H1 (cell line): ENCODE results near the gene PACRGL. TPM values are rescaled to one million over a fixed set of nuclear protein-coding genes. Genes with fewer than 3 reads are reported as not detected.

Experiments used
- CTCF ChIA-PET: fragments of 300-600 bp; sonication (Branson Sonifier 250); formaldehyde crosslinking; loops from one replicate; lab custom pipeline; 2021; ENCODE audit not compliant: partially characterized antibody; lab: Charles Lee
- POLR2A ChIA-PET: fragments of 300-600 bp; sonication (Branson Sonifier 250); formaldehyde crosslinking; loops from one replicate; lab custom pipeline; 2021; ENCODE audit warnings: inconsistent platforms; ENCODE audit not compliant: partially characterized antibody; lab: Charles Lee
- DNase-seq, 2 experiments: peaks; one replicate each; pipeline versions ENCODE4 v3.0.0 to v3.0.0-alpha.2; 2010 to 2022; ENCODE audit warnings: low spot score in 2 of 2, low read depth in 1 of 2, mixed read lengths in 1 of 2
- FAIRE-seq: peaks from 2 replicates; lab custom pipeline; 2011; peaks lifted over from hg19 to GRCh38; lab: Jason Lieb, UNC
- H2AFZ ChIP-seq: 2 replicates; pipeline ENCODE4 v1.8.1; 2012; ENCODE audit warnings: low read length, inconsistent platforms
- H2AK5ac ChIP-seq: 2 replicates; pipeline ENCODE4 v1.6.1; 2013; ENCODE audit warnings: low read depth, low read length
- H2BK120ac ChIP-seq: replicated peaks from 2 replicates; pipeline ENCODE3; 2013; ENCODE audit warnings: low read depth, low read length, inconsistent platforms
- H2BK12ac ChIP-seq: 2 replicates; pipeline ENCODE4 v1.6.1; 2013; ENCODE audit warnings: low read depth, low read length
- H2BK15ac ChIP-seq: 2 replicates; pipeline ENCODE4 v1.6.1; 2013; ENCODE audit warnings: low read length
- H2BK20ac ChIP-seq: 2 replicates; pipeline ENCODE4 v1.6.1; 2013; ENCODE audit warnings: low read length
- H2BK5ac ChIP-seq: 2 replicates; pipeline ENCODE4 v1.6.1; 2013; ENCODE audit warnings: low read depth, low read length
- H3K14ac ChIP-seq: 2 replicates; pipeline ENCODE4 v1.6.1; 2013; ENCODE audit warnings: inconsistent platforms; ENCODE audit not compliant: insufficient read length
- H3K18ac ChIP-seq: 2 replicates; pipeline ENCODE4 v1.6.1; 2013; ENCODE audit warnings: low read length; ENCODE audit errors: extremely low read depth
- H3K23ac ChIP-seq: 2 replicates; pipeline ENCODE4 v1.6.1; 2013; ENCODE audit warnings: inconsistent platforms; ENCODE audit not compliant: insufficient read length
- H3K23me2 ChIP-seq: 2 replicates; pipeline ENCODE4 v1.6.1; 2013; ENCODE audit warnings: low read depth, low read length
- H3K27ac ChIP-seq: 2 replicates; pipeline ENCODE4 v1.6.1; 2011; ENCODE audit warnings: low read depth, low read length, inconsistent platforms
- H3K27me3 ChIP-seq, 4 experiments: replicated peaks in 1 of 4; 1 replicate in 1 of 4; 2 replicates in 3 of 4; pipeline versions ENCODE4 v1.6.1 to v1.8.1; 2011 to 2013; ENCODE audit warnings: low read length in 3 of 4, mild to moderate bottlenecking in 3 of 4, inconsistent platforms in 2 of 4, mixed read lengths in 2 of 4, moderate library complexity in 1 of 4; ENCODE audit not compliant: control insufficient read depth in 3 of 4, insufficient read depth in 3 of 4; ENCODE audit errors: extremely low read depth in 1 of 4
- H3K36me3 ChIP-seq, 4 experiments: 2 replicates each; pipeline versions ENCODE4 v1.6.1 to v1.8.1; 2011 to 2013; ENCODE audit warnings: mild to moderate bottlenecking in 4 of 4, low read length in 3 of 4, moderate library complexity in 2 of 4, control low read depth in 1 of 4, inconsistent platforms in 1 of 4; ENCODE audit not compliant: insufficient read depth in 4 of 4, control insufficient read depth in 2 of 4
- H3K4ac ChIP-seq: replicated peaks from 2 replicates; pipeline ENCODE3; 2013; ENCODE audit warnings: low read length, low read depth, mixed read lengths, inconsistent platforms; ENCODE audit not compliant: insufficient read length
- H3K4me1 ChIP-seq, 4 experiments: replicated peaks in 1 of 4; 1 replicate in 1 of 4; 2 replicates in 3 of 4; pipeline versions ENCODE4 v1.6.1 to v1.8.1; 2011 to 2013; ENCODE audit warnings: low read length in 3 of 4, inconsistent platforms in 2 of 4, mixed read lengths in 1 of 4; ENCODE audit not compliant: insufficient read depth in 4 of 4, control insufficient read depth in 3 of 4
- H3K4me2 ChIP-seq, 2 experiments: 2 replicates each; pipeline versions ENCODE4 v1.6.1 to v1.8.1; 2011 to 2013; ENCODE audit warnings: low read depth in 2 of 2, low read length in 2 of 2, control low read depth in 1 of 2, inconsistent platforms in 1 of 2, mild to moderate bottlenecking in 1 of 2; ENCODE audit not compliant: insufficient read depth in 1 of 2
- H3K4me3 ChIP-seq, 4 experiments: fragments of 200-600, 300-600 bp in 1 of 4; sonication (generic), shearing (Covaris generic), sonication (Bioruptor Twin) in 1 of 4; 2 replicates each; pipeline versions ENCODE4 v1.5.1 to v1.8.1; 2011 to 2016; ENCODE audit warnings: low read length in 4 of 4, low read depth in 3 of 4, control low read depth in 2 of 4, inconsistent platforms in 2 of 4, mild to moderate bottlenecking in 2 of 4, mixed read lengths in 1 of 4, moderate library complexity in 1 of 4; ENCODE audit not compliant: insufficient read depth in 2 of 4; ENCODE audit errors: extremely low read depth in 1 of 4
- H3K56ac ChIP-seq: replicated peaks from 2 replicates; pipeline ENCODE3; 2013; ENCODE audit warnings: low read depth, mild to moderate bottlenecking, mixed read lengths, low read length, inconsistent platforms; ENCODE audit not compliant: insufficient read length
- H3K79me1 ChIP-seq: 2 replicates; pipeline ENCODE4 v1.6.1; 2013; ENCODE audit warnings: low read depth, low read length, control low read depth
- H3K79me2 ChIP-seq, 2 experiments: 2 replicates each; pipeline versions ENCODE4 v1.6.1 to v1.8.1; 2012 to 2013; ENCODE audit warnings: low read length in 2 of 2, mild to moderate bottlenecking in 2 of 2, inconsistent platforms in 1 of 2; ENCODE audit not compliant: insufficient read depth in 2 of 2, control insufficient read depth in 1 of 2
- H3K9ac ChIP-seq, 4 experiments: replicated peaks in 1 of 4; 1 replicate in 1 of 4; 2 replicates in 3 of 4; pipeline versions ENCODE4 v1.6.1 to v1.8.1; 2011 to 2013; ENCODE audit warnings: low read depth in 3 of 4, low read length in 3 of 4, control low read depth in 2 of 4, mild to moderate bottlenecking in 2 of 4, moderate library complexity in 2 of 4, inconsistent platforms in 1 of 4; ENCODE audit errors: extremely low read depth in 1 of 4
- H3K9me3 ChIP-seq, 2 experiments: 2 replicates each; pipeline versions ENCODE4 v1.6.1 to v1.8.1; 2012 to 2013; ENCODE audit warnings: mild to moderate bottlenecking in 2 of 2, moderate library complexity in 2 of 2, control low read depth in 1 of 2, inconsistent platforms in 1 of 2, low read depth in 1 of 2, low read length in 1 of 2, mixed read lengths in 1 of 2; ENCODE audit not compliant: insufficient read depth in 2 of 2
- H4K20me1 ChIP-seq, 2 experiments: replicated peaks in 1 of 2; 2 replicates each; pipeline versions ENCODE3 to v1.8.1; 2011 to 2013; ENCODE audit warnings: inconsistent platforms in 2 of 2, low read length in 2 of 2, mild to moderate bottlenecking in 1 of 2; ENCODE audit not compliant: insufficient read depth in 2 of 2, control insufficient read depth in 1 of 2
- H4K5ac ChIP-seq: 2 replicates; pipeline ENCODE4 v1.6.1; 2013; ENCODE audit warnings: low read length, low read depth, mixed read lengths, inconsistent platforms; ENCODE audit not compliant: insufficient read length
- H4K8ac ChIP-seq: 2 replicates; pipeline ENCODE4 v1.8.0; 2013; ENCODE audit warnings: mild to moderate bottlenecking, moderate library complexity, low read length, inconsistent platforms; ENCODE audit not compliant: insufficient read depth; ENCODE audit errors: extremely low read depth
- H4K91ac ChIP-seq: replicated peaks from 2 replicates; pipeline ENCODE3; 2013; ENCODE audit warnings: low read length, mixed read lengths, inconsistent platforms; ENCODE audit not compliant: insufficient read length
- CEBPB ChIP-seq: IDR thresholded peaks from 2 replicates; pipeline ENCODE4 v1.6.1; 2012; ENCODE audit warnings: low read depth, low read length
- CTBP2 ChIP-seq: IDR thresholded peaks from 2 replicates; pipeline ENCODE4 v1.7.0; 2011; ENCODE audit warnings: borderline replicate concordance, mild to moderate bottlenecking, moderate library complexity, mixed read lengths, low read length; ENCODE audit not compliant: insufficient read depth, insufficient read length
- MAFK ChIP-seq: IDR thresholded peaks from 2 replicates; pipeline ENCODE4 v1.6.1; 2012; ENCODE audit warnings: low read depth, mild to moderate bottlenecking, improper control_type of control experiment, low read length
- POLR2AphosphoS5 ChIP-seq: IDR thresholded peaks from 2 replicates; pipeline ENCODE4 v1.6.1; 2011; ENCODE audit warnings: low read depth, low read length
- RAD21 ChIP-seq, 2 experiments: IDR thresholded peaks in 1 of 2; conservative IDR thresholded peaks in 1 of 2; 2 replicates each; pipeline ENCODE4 v1.6.1; 2011; ENCODE audit warnings: low read depth in 2 of 2, low read length in 2 of 2, improper control_type of control experiment in 1 of 2, inconsistent platforms in 1 of 2, mild to moderate bottlenecking in 1 of 2, moderate library complexity in 1 of 2
- RXRA ChIP-seq: IDR thresholded peaks from 2 replicates; pipeline ENCODE4 v1.6.1; 2011; ENCODE audit warnings: low read depth, mild to moderate bottlenecking, low read length, moderate library complexity; ENCODE audit not compliant: insufficient read depth
- SIN3A ChIP-seq, 2 experiments: IDR thresholded peaks in 1 of 2; conservative IDR thresholded peaks in 1 of 2; 2 replicates each; pipeline ENCODE4 v1.6.1; 2011 to 2012; ENCODE audit warnings: low read length in 2 of 2, improper control_type of control experiment in 1 of 2, low read depth in 1 of 2, mild to moderate bottlenecking in 1 of 2
- WGBS, 2 experiments: shearing (Covaris generic) in 1 of 2; methylation state at CpG; one replicate each; pipeline versions ENCODE4 v1.1.6 to v1.1.7; 2013 to 2015; ENCODE audit warnings: low lambda C conversion rate in 2 of 2, mixed read lengths in 2 of 2, inconsistent platforms in 1 of 2, low coverage in 1 of 2, missing lambda C conversion rate in 1 of 2; ENCODE audit not compliant: insufficient replicate concordance in 2 of 2, insufficient coverage in 1 of 2, insufficient read length in 1 of 2; ENCODE audit errors: extremely low coverage in 1 of 2, missing lambda C conversion rate in 1 of 2; 5-methylcytosine and 5-hydroxymethylcytosine counted together
- polyA plus RNA-seq, 7 experiments: library from polyadenylated mRNA; depleted of rRNA in 3 of 7; stranded (reverse) in 5 of 7; unstranded in 2 of 7; fragments of >200 nt in 5 of 7; fragments of 200-250 nt in 2 of 7; gene quantifications; 1 replicate in 5 of 7; 2 replicates in 1 of 7; 4 replicates in 1 of 7; pipeline versions ENCODE4 v1.2.1 to v1.2.3, GENCODE V29; 2011 to 2013; ENCODE audit warnings: missing spikeins in 2 of 7, mixed read lengths in 2 of 7
- total RNA-seq: library from RNA; stranded (reverse); fragmentation: NEBNext Ultra II Directional; extraction: Animal tissue kit (Norgen Biotek cat#: 25700); gene quantifications from 2 replicates; pipeline ENCODE4 v1.2.1, GENCODE V29; 2021
- TF ChIP-seq, protein P1 (sequence below), 3 experiments: IDR thresholded peaks; 1 replicate in 2 of 3; 2 replicates in 1 of 3; pipeline versions ENCODE4 v1.5.1 to v1.6.1; 2011; ENCODE audit warnings: low read length in 3 of 3, mild to moderate bottlenecking in 3 of 3, inconsistent platforms in 2 of 3, low read depth in 1 of 3, moderate library complexity in 1 of 3; ENCODE audit not compliant: insufficient read depth in 1 of 3; ENCODE audit errors: control extremely low read depth in 1 of 3

PACRGL gene
- total and polyA plus RNA-seq, 2 of the 8 experiments (the other 6 are each of a cell fraction or from before 2014, with no cell fraction given), result 7.0 to 13.7 TPM

DNA sequence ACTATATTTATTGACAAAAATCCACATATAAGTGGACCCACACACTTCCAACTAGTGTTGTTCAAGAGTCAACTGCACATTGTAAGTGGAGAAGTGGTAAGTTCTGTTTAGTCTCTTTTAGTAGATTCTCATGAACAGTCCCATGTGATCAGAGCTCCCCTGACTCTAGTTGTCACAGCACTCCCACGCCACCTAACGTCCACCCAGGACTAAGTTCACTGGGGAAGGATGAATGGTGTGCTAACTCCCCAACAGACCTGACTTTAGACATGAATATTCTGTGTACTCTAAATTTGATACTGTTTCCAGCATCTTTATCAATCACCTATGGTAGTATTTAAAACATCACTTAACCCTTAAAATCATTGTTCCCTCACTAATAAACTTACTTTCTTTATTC lies 59.8 kb downstream of the PACRGL start:
- no peak overlapping the region for H4K8ac ChIP-seq
- H2BK20ac ChIP-seq, result no peak overlapping the region
- DNase-seq, result peak in 1 of 2 experiments; percentile 45
- H2BK120ac ChIP-seq, result no peak overlapping the region
- no peak overlapping the region for H3K56ac ChIP-seq
- H3K4me3 ChIP-seq, result no peak overlapping the region
- H3K4me1 ChIP-seq, result no peaks in the 10 kb centered on the region
- no peak overlapping the region for H2AFZ ChIP-seq
- H3K9ac ChIP-seq, result peak overlapping the region in 1 of 4 experiments; percentile 34; a peak in 1 of 7 replicates
- H3K27ac ChIP-seq, result no peak overlapping the region
- H3K23ac ChIP-seq, result no peak overlapping the region
- no peaks in the 10 kb centered on the region for H3K9me3 ChIP-seq
- ChIA-PET CTCF (interaction anchor here (0.7 to 3.2 kb wide), 6 partner anchors 13 to 375 kb away, joined by 3 to 22 read pairs (median 4); no protein-coding TSS in a partner anchor), POLR2A (no interaction called here)
- no peaks in the 10 kb centered on the region for H4K20me1 ChIP-seq
- no peak overlapping the region for H3K4me2 ChIP-seq
- H3K79me2 ChIP-seq, result no peaks in the 10 kb centered on the region
- no peak for FAIRE-seq
- H2BK15ac ChIP-seq, result no peak overlapping the region
- no peak overlapping the region for H2BK12ac ChIP-seq
- H3K36me3 ChIP-seq, result no peaks in the 10 kb centered on the region
- no peak overlapping the region for H4K5ac ChIP-seq
- H4K91ac ChIP-seq, result no peak overlapping the region
- H3K4ac ChIP-seq, result no peak overlapping the region
- TF ChIP-seq CEBPB (no peak), CTBP2 (no peak), RXRA (no peak), POLR2AphosphoS5 (no peak), MAFK (no peak), RAD21 (IDR thresholded peaks at IDR 0.05 in 1 of 2, conservative IDR thresholded peaks at IDR 0.05 in 1 of 2; ENCODE audit: low read depth in 2 of 2, low read length in 2 of 2) (peak; percentile 54 to 61), SIN3A (conservative IDR thresholded peaks at IDR 0.05 in 1 of 2, IDR thresholded peaks at IDR 0.05 in 1 of 2; ENCODE audit: low read depth in 1 of 2, low read length in 2 of 2) (no peak)
- TF ChIP-seq, protein P1, sequence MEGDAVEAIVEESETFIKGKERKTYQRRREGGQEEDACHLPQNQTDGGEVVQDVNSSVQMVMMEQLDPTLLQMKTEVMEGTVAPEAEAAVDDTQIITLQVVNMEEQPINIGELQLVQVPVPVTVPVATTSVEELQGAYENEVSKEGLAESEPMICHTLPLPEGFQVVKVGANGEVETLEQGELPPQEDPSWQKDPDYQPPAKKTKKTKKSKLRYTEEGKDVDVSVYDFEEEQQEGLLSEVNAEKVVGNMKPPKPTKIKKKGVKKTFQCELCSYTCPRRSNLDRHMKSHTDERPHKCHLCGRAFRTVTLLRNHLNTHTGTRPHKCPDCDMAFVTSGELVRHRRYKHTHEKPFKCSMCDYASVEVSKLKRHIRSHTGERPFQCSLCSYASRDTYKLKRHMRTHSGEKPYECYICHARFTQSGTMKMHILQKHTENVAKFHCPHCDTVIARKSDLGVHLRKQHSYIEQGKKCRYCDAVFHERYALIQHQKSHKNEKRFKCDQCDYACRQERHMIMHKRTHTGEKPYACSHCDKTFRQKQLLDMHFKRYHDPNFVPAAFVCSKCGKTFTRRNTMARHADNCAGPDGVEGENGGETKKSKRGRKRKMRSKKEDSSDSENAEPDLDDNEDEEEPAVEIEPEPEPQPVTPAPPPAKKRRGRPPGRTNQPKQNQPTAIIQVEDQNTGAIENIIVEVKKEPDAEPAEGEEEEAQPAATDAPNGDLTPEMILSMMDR (IDR thresholded peaks at IDR 0.05; ENCODE audit: control extremely low read depth in 1 of 3, insufficient read depth in 1 of 3, low read depth in 1 of 3, low read length in 3 of 3), result peak; percentile 3 to 45 (median 41); a peak in 2 of 4 replicates
- H2BK5ac ChIP-seq, result no peak overlapping the region
- H3K79me1 ChIP-seq, result no peaks in the 10 kb centered on the region
- no peaks in the 10 kb centered on the region for H3K23me2 ChIP-seq
- no peak overlapping the region for H2AK5ac ChIP-seq
- H3K14ac ChIP-seq, result no peak overlapping the region
- H3K18ac ChIP-seq, result no peak overlapping the region
- WGBS, 2 experiments, result 71% methylated on average over 2 of the region's 2 CpGs; no CpG with 5 or more reads in 1 of the 2 experiments
- H3K27me3 ChIP-seq, result no peaks in the 10 kb centered on the region
